COLO668 (cell line): ENCODE data around the gene DGKD.

Source experiments
- DNase-seq: peaks from one replicate; lab custom pipeline; 2025; ENCODE audit not compliant: unreplicated experiment; lab: John Stamatoyannopoulos, UW

DGKD gene

DNA sequence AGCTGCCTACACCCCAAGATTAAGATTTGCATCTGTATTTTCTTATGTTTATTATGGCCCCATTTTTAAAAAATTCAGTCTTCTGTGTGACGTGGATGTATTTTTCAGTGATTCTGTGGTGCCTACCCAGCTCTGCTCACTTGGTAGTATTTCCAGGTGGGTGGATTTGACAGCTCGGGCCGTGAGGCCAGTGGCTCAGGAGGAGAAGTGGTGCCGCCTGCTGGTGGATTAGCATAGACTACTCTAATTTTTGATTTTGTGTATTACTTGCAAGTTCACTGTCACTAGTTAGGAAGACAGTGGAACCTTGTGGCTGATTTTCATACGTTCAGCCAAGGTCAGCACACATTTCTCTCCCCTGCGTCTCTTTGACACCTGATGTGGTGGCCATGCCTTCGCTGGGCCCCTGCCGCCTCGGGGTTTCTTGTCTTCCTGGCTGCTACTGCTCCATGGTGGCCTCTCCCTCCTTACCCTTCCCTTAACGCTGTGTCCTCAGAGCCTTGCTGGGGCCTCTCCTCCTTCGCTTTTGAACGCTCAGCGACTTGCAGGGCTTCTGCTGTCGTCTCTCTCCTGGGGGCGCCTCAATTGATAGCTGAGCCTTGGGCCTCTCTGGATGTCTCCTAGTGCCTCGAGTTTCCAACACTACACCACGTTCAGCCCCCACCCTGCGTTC is 89.4 kb downstream of the DGKD start:
- DNase-seq: peak; percentile 79

DNA sequence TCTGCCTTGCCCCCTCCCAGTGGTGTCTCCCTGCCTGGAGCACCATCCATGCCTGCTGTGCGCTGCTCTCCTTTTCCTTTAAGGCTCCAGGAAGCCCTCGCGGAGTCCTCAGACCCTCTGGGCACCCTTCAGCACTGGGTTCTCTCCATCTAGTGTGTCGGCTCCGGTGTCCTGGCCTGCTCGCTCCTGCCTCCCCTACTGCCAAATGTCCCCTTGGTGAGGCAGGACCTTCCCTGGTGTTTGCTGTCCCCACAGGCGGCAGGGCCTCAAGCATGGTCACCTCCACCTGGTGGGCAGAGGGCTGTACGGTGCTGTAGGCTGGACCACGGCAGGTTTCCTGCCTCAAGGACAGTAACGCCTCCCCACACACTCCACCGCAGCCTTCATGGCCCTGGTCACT is 90.2 kb downstream of the DGKD start:
- no peak for DNase-seq

DNA sequence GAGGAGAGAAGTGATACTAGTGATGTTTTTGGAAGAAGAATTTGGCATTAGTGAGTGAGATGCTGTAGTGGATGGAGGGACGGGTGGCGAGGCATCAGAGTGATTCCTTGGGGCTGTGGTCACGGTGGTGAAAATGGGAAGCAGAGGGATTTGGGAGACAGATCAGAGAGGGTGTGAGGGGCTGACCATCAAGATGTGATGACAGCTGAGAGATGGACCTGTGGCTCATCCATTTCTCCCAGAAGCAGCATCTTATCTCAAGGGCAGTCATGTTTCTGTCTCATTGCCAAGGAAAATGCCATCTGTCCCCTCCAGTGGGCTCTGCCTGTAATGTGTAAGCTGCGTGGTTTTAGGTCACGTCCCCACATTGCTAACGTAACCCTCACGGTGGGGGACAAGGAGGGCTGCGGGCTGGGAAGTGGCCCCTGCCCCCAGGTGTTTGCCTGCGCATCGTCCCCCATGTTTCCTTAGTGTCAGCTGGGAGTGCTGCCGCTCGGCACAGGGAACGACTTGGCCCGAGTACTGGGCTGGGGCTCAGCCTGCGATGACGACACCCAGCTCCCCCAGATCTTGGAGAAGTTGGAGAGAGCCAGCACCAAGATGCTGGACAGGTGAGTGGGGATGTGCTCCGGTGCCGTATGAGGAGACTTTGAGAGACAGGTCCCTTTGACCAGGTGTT is 91.0 kb downstream of the DGKD start:
- no peak for DNase-seq

DNA sequence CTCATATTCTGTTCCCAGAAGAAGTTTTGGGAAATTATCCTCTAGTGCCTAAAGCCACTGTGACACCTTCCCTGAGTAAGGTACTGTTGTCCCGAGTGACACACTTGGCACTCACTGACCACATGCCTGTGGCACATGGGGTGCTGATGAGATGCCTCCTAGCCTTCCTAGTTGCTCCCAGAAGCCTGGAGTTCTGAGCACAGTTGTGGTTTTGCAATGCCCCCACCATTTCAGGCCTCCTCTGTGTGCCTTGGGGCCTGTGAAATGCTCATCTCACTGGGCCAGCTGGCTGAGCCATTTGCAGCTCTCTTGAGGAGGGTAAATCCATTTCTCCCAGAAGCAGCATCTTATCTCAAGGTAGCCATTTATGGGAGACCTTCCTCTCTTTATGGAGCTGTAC is 91.8 kb downstream of the DGKD start:
- no peak for DNase-seq

DNA sequence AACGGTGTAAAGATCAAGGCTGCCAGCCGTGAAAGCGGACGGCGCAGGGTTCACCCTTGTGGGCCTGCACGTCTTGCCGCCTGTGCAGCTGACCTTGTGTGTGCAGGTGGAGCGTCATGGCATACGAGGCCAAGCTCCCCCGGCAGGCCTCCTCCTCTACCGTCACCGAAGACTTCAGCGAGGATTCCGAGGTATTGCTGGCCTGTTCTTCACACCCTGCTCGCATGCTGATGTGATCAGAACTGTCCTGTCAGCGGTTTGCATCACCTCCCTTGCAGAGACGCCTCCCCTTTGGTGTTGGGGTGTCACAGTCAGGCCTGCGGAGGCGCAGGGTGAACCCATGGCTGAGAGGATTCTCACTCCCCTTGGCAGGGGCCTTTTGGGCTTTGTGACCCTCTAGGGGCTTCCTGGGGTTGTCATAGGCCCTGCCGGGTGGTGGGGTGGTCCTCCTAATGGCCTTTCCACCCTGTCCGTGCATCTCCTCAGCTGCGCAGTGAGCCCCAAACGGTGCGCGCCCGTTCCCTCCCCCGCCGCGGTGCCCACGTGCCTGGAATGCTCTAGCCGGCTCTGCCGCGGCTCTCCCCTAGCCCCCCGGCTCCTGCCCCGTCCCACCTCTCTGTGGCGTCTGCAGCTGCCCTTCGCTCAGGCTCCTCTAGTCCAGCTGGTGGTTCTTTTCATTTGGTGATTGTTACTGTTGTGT is 92.5 kb downstream of the DGKD start:
- no peak for DNase-seq

DNA sequence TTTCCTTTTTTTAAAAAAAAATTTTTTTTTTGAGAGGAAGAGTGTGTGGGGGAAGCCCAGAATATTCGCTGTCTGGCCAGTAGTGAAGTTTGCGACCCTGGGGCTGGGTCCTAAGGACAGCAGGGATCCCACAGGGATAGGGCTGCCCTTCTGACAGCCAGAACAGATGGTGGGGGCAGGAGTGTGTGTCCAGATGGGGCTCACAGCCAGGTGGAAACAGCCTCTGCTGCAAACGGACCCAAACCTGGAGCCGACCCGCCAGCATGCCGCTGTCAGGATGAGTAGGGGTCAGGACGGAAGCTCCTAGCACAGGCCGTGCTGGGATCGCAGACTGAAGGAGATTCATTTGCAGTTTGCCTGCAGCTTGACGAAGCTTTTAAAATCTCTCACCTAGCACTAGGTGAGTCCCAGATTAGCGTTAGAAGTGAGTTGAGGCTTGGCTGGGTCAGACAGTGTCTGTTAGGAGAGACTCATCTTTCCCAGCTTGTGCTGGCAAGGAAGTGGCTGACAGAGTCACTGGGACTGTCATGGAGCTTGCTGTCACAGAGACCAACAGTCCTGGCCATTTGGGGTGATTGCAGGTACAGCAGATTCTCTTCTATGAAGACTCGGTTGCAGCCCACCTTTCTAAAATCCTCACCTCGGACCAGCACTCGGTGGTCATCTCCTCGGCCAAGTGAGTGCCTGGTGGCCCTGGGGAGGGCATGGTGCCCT is 93.4 kb downstream of the DGKD start:
- no peak for DNase-seq

DNA sequence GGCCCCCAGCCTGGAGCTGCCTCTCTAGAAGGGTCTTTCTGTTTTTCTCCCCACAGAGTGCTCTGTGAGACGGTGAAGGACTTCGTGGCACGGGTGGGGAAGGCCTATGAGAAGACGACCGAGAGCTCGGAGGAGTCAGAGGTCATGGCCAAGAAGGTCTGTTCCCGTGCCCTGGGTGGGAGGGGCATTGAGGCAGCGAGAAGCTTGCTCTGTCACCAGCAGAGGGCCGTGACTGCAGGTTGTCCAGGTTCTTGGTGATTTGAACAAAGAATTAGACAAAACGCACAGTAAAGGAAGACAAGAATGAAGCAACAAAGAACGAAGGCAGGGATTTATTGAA is 93.9 kb downstream of the DGKD start:
- peak; percentile 7 for DNase-seq

DNA sequence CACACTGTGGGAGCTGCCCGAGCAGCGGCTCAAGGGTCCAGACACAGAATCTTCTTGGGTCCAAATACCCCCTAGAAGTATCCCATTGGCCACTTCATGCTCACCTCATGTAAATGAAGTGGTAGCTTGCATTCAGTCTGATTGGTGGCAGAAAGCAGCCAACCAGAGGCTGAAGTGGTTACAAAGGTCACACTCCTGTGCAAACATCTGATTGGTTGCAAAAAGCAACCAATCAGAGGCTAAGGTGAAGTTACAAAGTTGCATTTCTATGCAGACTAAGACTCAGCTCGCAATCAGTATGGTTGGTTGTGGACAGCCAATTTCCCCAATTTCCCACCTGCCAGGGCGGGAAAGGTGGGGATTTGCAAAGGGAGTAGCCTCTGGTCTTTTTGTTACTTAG is 94.3 kb downstream of the DGKD start:
- no peak for DNase-seq

DNA sequence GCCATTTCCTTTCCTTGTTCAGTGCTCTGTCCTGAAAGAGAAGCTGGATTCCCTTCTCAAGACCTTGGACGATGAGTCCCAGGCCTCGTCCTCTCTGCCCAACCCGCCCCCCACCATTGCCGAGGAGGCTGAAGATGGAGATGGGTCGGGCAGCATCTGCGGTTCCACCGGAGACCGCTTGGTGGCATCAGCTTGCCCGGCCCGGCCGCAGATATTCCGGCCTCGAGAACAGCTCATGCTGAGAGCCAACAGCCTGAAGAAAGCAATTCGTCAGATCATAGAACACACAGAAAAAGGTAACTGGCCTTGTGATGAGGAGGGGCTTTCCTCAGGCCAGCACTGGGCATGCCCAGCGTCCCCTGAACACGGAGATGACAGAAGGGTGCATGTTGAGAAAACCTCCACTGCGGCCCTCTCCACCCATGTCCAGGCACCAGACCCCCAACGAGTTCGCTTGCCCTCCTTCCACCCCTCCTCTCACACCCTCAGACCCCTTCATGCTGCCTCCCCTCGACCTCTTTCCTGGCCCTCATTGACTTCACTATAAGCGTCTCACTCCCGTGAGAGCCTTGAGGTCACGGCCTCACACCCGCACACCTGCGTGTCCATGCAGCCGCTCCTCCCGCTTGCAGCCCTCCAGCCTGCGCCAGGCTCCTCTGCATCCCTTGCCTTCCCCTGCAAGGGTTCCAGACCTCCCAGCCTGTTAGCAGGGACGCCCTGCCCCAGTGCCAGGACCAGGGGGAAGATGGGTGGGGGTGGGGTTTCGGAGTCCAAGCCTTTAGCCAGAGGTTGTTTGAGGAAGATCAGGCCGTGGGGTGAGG is 95.0 kb downstream of the DGKD start:
- DNase-seq: no peak

DNA sequence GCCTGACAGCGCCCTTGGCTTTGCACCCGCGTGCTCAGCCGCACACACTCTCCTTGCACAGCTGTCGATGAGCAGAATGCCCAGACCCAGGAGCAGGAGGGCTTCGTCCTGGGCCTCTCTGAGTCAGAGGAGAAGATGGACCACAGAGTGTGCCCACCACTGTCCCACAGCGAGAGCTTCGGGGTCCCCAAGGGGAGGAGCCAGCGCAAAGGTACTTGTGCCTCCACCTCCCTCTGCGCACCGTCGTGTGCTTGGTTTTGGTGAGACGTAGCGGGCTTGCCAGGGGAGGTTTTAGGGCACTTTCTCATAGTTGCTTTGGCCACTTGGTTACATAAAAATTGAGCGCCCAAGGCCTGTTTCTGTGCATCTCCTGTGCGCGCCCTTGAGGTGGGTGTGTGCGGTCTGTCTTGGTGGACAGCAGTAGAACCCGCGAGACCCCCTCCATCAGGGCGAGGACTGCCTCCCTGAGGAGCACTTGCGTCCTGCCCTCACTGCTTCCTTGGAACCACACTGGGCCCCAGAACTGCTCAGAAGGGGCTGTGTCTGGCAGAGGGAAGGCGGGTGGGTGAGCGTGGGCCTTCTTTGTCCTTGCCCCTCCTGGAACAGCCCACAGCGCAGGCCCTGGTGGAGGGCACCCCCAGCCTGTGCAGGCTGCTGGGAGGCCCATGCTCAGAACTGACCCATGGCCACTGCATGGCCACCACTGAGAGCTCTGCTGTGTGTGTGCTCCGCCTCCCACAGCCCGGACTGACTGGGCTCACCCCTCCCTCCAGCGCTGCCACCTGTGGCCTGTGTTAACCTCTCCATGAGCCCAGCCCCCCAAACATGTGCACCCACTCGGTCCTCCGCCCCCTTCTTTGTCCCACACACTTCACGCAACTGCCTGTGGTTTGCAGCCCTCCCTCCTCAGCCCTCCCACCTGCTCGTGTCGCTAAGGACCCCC is 95.9 kb downstream of the DGKD start:
- DNase-seq: no peak

DNA sequence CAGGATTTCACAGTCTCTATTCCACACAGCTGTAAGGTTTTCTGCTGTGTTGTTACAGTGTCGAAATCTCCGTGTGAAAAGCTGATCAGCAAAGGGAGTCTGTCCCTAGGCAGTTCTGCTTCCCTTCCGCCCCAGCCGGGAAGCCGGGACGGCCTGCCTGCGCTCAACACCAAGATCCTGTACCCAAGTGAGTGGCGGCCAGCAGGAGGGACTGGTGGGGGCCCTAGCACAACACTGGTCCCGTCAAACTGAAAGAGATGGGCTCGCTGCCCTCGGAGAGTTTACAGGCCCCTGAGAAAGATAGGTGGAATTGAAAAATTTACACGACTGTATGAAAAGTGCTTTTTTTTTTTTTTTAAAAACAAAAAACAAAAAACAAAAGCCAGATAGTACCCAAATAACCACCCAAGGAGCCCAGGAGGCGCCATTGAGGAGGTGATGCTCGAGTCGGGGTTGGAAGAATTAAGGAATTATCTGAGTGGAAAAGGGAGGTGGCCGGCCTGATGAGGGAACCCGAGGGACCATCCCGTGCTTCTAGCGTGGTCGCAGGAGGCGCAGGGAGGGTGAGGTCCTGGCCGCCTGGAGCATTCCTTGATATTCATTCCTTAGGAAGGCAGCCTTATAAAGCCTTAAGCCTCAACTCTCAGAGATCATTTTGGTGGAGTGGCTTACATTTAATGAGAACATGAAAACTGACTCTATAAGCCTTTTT is 96.7 kb downstream of the DGKD start:
- no peak for DNase-seq

DNA sequence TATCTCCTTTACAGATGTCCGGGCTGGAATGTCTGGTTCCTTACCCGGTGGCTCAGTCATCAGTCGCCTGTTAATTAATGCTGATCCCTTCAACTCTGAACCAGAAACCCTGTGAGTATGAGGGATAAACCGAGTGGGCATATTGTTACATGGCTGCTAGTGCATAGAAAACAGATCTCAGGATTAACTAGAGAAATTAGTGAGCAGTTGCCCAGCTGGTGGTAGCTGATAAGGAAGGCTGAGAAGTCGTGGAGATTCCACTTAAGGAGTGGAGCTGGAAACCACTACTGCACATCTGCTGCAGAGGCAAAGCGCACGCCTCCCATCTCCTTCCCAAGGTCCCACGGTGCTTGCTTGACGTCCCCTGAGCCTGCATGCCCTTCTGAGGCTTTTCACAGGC is 97.7 kb downstream of the DGKD start:
- DNase-seq: no peak

DNA sequence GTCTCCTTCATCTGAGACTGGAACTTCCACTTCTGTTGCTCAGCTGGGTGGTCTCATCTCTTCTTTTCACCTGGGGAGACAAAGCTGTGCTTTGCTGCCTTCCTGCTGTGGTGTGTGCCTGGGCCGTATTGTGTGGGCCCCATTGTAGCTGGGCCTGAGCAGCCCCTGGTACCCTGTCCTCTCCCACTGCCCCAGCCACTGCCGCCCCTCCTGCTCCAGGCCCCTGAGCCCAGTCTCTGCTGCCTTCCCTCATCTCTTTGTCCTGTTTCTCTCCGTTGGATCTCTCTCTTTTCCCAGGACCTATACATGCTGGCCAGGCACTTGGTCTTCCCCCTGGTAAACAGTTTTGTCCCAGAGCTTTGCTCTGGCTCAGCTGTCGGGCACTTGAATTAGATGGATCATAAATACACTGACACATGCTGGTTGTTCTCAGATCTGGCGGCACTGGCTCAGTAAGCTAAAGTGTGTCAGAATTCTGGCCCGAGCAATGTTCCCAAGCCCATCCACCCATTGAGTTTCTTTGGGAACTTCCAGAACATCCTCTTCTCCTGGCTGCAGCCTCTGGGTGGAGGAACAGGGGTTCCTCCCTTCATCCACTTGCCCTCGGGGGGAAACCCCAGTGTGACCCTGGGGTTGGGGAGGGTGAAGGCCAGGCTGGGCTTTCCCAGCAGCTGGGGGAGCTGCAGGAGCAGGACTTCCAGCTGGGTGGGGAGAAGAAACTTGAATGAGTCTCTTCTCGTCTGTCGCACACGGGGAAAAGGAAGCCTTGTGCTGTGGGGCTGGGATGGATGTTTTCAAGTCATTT is 99.0 kb downstream of the DGKD start:
- DNase-seq: no peak

DNA sequence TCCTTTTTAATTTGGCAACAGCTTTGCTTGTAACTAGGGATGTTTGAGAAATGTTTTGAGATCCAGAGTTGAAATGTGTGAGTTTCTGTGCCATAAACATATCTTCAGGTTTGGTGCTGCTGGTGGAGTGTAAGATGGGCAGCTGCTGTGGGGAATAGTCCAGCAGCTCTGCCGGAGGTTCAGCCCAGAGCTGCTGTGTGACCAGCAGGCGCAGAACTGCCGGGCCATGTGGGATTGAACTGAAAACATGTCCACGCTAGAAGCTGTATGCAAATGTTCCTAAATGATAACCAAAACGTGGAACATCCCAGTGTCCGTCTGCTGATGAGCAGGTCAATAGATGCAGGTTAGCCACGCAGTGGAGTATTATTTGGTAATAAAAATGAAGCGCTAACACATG is 99.6 kb downstream of the DGKD start:
- no peak for DNase-seq

DNA sequence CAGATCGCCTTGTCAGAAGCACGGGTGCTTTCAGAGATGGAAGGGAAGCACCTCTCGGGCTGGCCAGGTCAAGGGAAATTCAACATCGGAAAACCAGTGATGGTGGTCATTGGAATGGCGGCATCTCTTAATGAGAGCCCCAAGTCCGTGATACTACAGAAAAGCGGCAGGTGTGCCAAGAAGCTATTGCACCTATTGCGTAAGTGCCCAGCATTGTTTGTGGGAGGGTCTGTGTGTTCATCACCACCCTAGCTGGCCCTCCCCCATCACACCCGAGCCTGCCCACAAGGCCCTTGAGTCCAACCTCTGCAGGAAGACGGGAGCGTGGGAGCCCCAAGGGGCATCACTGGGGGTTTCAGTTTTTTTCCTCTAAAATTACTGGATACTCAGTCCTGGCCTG is 100.7 kb downstream of the DGKD start:
- no peak for DNase-seq

DNA sequence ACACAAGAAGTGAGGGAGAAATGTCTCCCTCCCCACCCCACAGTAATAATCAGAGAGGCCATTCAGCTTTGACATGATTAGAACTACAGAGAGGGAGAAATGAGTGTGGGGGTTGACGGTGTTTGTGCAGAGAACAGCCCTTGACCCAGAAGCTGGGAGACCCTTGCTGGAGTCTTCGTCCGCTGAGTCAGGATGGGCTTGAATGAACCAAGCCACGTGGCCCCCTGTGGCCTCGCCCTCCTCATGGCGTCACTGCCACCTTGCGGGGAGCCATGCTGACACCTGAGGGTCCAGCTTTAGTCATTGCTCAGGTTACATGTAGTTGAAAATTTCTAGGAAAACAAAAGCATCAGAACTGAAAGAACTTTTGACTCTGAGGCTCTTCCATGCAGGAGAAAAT is 101.2 kb downstream of the DGKD start:
- DNase-seq: no peak

DNA sequence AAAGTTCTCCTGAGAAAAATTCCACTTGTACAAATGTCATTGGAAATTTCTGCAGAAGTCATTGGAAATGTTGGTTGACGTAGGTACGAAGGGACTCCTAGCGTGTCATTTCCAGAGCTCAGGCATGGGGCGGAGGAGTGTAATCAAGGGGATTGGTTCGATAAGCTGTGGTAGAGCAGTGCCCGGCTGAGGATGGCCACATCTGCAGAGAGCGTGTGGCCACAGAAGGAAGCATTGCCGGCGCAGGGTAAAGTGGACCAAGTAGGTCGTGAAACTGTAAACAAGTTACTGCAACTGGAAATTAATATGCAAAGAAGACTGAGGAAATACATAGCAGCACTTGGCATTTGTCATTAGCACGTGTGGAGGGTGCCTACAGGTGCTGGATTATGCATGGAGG is 101.8 kb downstream of the DGKD start:
- DNase-seq: no peak

DNA sequence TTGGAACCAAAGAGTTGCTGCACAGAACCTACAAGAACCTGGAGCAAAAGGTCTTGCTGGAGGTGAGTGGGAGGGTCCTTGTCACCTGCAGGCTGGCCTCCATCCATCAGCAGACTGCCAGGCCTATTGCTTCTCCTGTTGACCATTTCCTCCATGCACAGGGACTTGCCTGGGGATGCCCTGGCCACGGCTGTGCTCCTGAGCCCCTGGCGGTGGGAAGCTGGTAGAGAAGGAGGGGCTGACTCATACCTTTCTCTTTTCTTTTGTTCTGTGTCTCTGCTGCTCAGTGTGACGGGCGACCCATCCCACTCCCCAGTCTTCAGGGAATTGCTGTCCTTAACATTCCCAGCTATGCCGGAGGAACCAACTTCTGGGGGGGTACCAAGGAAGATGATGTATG is 102.6 kb downstream of the DGKD start:
- DNase-seq: no peak

DNA sequence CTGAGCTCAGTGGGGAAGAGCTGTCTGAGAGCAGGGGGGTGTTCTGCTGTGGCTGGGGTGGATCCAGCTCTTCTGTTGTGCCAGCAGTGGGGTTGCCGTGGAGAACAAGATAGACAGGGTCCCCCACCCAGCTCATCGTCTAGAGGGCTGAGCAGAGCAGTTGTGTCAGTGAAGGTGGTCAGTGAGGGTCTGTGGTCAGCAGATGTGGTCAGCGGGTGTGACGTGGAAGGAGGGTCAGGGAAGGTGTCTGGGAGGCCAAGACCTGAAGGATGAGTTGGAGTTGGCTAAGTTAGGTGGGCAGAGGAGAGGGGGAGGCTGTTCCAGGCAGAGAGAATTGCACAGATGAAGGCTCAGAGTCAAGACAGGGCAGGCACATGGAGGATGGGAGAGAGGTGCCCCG is 103.1 kb downstream of the DGKD start:
- no peak for DNase-seq
